OCI-LY1 (cell line): Measurements from ENCODE around the gene GON4L.

Source experiments
- CTCF ChIP-seq: fragments of 200-600 bp; sonication (generic), shearing (Covaris generic); IDR thresholded peaks from 2 replicates; pipeline ENCODE4 v1.5.1; 2017; ENCODE audit warnings: mild to moderate bottlenecking, antibody characterized with exemption, low read length, moderate library complexity, mixed read lengths
- EZH2 ChIP-seq: fragments of 200-600 bp; sonication (generic), shearing (Covaris generic); IDR thresholded peaks from 2 replicates; pipeline ENCODE4 v1.8.0; 2017; ENCODE audit warnings: borderline replicate concordance, mixed run types, mild to moderate bottlenecking, antibody characterized with exemption, low read length, moderate library complexity, mixed read lengths

GRCh38 chr1:155893389-155894142 lies 36.6 kb upstream of the GON4L start:
- TF ChIP-seq EZH2, result no peak
- no peak for TF ChIP-seq CTCF
